Hair follicular keratinocyte (primary cell): ENCODE data around the gene HYCC2. TPM values are rescaled to one million over a fixed set of nuclear protein-coding genes. Genes with fewer than 3 reads are reported as not detected.

ENCODE experiments used
- total RNA-seq: library from RNA; depleted of rRNA; stranded (reverse); fragments of >200 nt; gene quantifications from 2 replicates; pipeline ENCODE4 v1.2.3, GENCODE V29; 2015

HYCC2 gene
- total RNA-seq: 2.6 and 3.6 TPM in 2 replicates

GRCh38 chr2:201071479-201072200 is at the start of gene HYCC2, which contains the start of gene NDUFB3:
Gene HYCC2 (minus strand): TSS chr2:201071671. CDS start chr2:201024009, 47,662 bp downstream.
Gene NDUFB3 (plus strand): TSS chr2:201072001. CDS start chr2:201078883, 6,882 bp downstream.

GRCh38 chr2:201116115-201116958 is 44.9 kb upstream of the HYCC2 start, which contains the start of gene CFLAR:
Gene CFLAR (plus strand): TSS chr2:201116164. CDS start chr2:201129866, 13,702 bp downstream.

Other genes starting within 250 kb of the HYCC2 start
- gene CLK1, start 207.0 kb downstream of the HYCC2 start, total RNA-seq: 21.7 and 21.9 TPM in 2 replicates
- gene PPIL3, start 182.6 kb downstream of the HYCC2 start, total RNA-seq: 42.1 and 51.1 TPM in 2 replicates
- gene NIF3L1, start 182.3 kb downstream of the HYCC2 start, total RNA-seq: 25.2 and 36.6 TPM in 2 replicates
- 16.2 and 18.9 TPM in 2 replicates for gene ORC2, start 108.0 kb downstream of the HYCC2 start, total RNA-seq
- gene NDUFB3, start 330 bp upstream of the HYCC2 start, total RNA-seq: 79.6 and 96.1 TPM in 2 replicates
- 32.9 and 50.2 TPM in 2 replicates for gene CFLAR, start 44.5 kb upstream of the HYCC2 start, total RNA-seq
- gene CASP10, start 111.5 kb upstream of the HYCC2 start, total RNA-seq: 3.4 and 3.9 TPM in 2 replicates
- 15.6 and 15.7 TPM in 2 replicates for gene CASP8, start 188.9 kb upstream of the HYCC2 start, total RNA-seq